BJ (cell line): ENCODE measurements around the gene SORCS2. TPM values are rescaled to one million over a fixed set of nuclear protein-coding genes. Genes with fewer than 3 reads are reported as not detected.

Source experiments
- CTCF ChIA-PET: fragments of 350-600 bp; formaldehyde crosslinking; extraction: SDS; loops from one replicate; lab custom pipeline; 2021; ENCODE audit warnings: antibody characterized with exemption, inconsistent platforms; lab: Yijun Ruan, JAX
- POLR2A ChIA-PET: fragments of 300-600 bp; sonication (Branson Sonifier 250); formaldehyde crosslinking; extraction: SDS; loops from one replicate; lab custom pipeline; 2021; ENCODE audit warnings: antibody characterized with exemption; lab: Charles Lee
- DNase-seq: peaks from one replicate; pipeline ENCODE4 v3.0.0-alpha.2; 2011; ENCODE audit warnings: low read depth
- H3K27me3 ChIP-seq: 2 replicates; pipeline ENCODE4 v1.6.0; 2011; ENCODE audit warnings: low read length; ENCODE audit not compliant: control insufficient read depth, insufficient read depth
- H3K36me3 ChIP-seq: 2 replicates; pipeline ENCODE4 v1.5.1; 2011; ENCODE audit warnings: low read length; ENCODE audit not compliant: control insufficient read depth, insufficient read depth
- H3K4me3 ChIP-seq: 2 replicates; pipeline ENCODE4 v1.5.1; 2011; ENCODE audit warnings: low read depth, mild to moderate bottlenecking, control low read depth, low read length
- polyA plus RNA-seq: library from polyadenylated mRNA; depleted of rRNA; stranded (reverse); fragments of >200 nt; gene quantifications from 2 replicates; pipeline ENCODE4 v1.2.3, GENCODE V29; 2011
- TF ChIP-seq, protein P1 (sequence below): IDR thresholded peaks from 2 replicates; pipeline ENCODE4 v1.5.1; 2011; ENCODE audit warnings: low read depth, mild to moderate bottlenecking, control low read depth, inconsistent platforms, low read length, moderate library complexity; ENCODE audit not compliant: insufficient read depth

Gene SORCS2
- polyA plus RNA-seq, 1 experiment: 0.63 TPM

DNA sequence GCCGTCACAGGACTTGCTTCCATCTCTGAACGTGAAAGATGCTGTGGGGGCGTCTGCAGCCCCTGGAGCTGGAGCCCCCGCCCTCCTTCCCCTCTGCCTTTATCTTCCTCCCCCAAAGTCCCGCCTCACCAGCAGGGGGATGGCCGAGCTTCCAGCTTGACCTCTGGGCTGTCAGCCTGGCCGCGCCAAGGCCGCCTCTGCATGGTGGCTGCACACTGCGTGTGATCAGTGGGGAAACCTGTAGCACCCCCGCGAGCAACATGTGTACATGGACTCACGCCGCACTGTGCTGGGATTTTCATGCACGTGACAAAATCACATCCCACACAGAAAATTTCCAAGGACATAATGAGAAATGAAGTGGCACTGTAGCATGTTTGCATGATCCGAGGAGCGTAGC is 268.9 kb downstream of the SORCS2 start:
- Histone ChIP-seq H3K36me3 (no peaks in the 10 kb centered on the region), H3K27me3 (no peaks in the 10 kb centered on the region), H3K4me3 (no peak overlapping the region)
- POLR2A ChIA-PET: no interaction called here
- no peak for DNase-seq
- TF ChIP-seq, protein P1, sequence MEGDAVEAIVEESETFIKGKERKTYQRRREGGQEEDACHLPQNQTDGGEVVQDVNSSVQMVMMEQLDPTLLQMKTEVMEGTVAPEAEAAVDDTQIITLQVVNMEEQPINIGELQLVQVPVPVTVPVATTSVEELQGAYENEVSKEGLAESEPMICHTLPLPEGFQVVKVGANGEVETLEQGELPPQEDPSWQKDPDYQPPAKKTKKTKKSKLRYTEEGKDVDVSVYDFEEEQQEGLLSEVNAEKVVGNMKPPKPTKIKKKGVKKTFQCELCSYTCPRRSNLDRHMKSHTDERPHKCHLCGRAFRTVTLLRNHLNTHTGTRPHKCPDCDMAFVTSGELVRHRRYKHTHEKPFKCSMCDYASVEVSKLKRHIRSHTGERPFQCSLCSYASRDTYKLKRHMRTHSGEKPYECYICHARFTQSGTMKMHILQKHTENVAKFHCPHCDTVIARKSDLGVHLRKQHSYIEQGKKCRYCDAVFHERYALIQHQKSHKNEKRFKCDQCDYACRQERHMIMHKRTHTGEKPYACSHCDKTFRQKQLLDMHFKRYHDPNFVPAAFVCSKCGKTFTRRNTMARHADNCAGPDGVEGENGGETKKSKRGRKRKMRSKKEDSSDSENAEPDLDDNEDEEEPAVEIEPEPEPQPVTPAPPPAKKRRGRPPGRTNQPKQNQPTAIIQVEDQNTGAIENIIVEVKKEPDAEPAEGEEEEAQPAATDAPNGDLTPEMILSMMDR: no peak
- CTCF ChIA-PET: interaction anchor here (1.1 to 2.0 kb wide), 3 partner anchors 11 to 259 kb away, joined by 3 to 9 read pairs (median 6); no protein-coding TSS in a partner anchor

DNA sequence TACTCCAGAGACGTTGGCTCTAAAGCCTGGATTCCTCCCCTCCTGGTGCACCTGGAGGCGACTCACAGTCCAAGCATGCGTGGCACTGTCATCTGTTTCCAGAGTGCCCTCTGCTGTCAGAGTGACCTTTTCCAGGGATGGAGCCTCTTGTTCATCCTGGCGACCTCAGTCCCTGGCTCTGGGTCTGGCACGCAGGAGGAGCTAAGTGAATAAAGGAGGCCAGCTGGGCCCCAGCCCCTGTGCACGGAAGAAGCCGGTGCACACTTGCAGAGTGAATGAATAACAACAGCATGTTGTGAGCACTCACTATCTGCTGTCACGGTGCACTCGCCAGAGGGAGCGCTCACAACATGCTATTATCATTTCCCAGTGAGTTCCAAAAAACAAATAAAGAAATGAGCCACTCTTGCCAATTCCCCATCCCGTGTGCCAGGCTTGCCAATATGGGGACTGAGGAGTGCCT is 270.2 kb downstream of the SORCS2 start:
- no peaks in the 10 kb centered on the region for H3K36me3 ChIP-seq
- CTCF ChIA-PET: interaction anchor here (0.9 to 1.1 kb wide), 2 partner anchors 257 to 260 kb away, joined by 3 to 9 read pairs; no protein-coding TSS in a partner anchor
- no peak overlapping the region for H3K4me3 ChIP-seq
- no peaks in the 10 kb centered on the region for H3K27me3 ChIP-seq
- no peak for DNase-seq
- POLR2A ChIA-PET: no interaction called here
- TF ChIP-seq, protein P1: peak; percentile 40; the same call in 1 of the 2 replicates

DNA sequence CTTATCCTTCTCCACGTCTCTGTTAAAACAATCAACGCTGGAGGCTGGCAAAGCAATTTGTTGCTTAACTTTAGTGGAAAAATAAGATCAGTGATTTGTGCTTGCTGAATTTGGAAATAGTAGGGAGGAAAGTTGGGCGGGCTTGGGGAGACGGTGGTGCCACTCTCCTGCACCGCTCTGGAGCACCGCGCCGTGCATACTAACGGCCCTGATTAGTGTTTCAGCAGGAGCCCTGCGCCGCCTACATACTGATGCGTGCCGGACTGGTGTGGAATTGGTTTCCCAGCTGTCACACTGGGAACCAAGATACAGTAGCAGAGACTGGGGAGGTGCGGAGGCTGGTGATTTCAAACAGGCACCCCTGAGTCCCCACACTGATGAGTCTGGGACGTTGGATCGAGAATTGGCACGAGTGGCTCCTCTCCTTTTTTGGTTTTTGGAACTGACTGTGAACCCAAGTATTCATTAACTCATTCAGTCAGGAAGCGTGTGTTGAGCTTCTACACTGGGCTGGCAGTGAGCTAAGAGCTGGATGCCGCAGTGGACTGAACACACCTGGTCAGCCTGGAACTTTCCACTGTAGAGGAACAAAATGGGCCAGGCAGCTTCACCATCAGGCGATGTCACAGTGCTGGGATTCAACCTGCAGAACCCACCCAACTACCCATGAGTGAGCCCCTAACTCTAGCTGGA is 271.4 kb downstream of the SORCS2 start:
- CTCF ChIA-PET: interaction anchor here (1.1 kb wide), 1 partner anchor 10 kb away, joined by 3 read pairs; no protein-coding TSS in a partner anchor
- no peaks in the 10 kb centered on the region for H3K27me3 ChIP-seq
- TF ChIP-seq, protein P1: no peak
- no peaks in the 10 kb centered on the region for H3K36me3 ChIP-seq
- POLR2A ChIA-PET: no interaction called here
- no peak overlapping the region for H3K4me3 ChIP-seq
- DNase-seq: no peak

DNA sequence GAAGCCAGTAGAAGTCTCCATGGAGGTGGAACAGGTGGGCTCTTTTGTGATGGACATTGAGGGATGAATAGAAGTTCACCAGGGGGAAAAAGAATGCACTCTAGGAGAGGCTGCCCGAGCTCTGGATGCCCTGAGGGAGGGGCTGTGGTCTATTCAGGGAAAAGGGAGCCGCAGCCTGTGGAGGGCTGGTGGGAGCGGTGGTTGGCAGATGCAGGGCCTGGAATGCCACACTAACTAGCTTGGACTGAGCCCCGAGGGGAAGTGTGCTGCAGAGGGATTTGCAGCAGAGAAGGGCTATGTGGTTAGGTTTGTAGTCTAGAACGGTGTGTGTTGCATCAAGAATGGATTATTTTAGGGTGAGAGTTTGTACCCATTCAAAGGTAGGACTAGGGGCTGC is 271.9 kb downstream of the SORCS2 start:
- DNase-seq: no peak
- H3K36me3 ChIP-seq: no peaks in the 10 kb centered on the region
- H3K27me3 ChIP-seq: no peaks in the 10 kb centered on the region
- ChIA-PET CTCF (interaction anchor here (1.1 kb wide), 1 partner anchor 10 kb away, joined by 3 read pairs; no protein-coding TSS in a partner anchor), POLR2A (no interaction called here)
- TF ChIP-seq, protein P1: no peak
- H3K4me3 ChIP-seq: no peak overlapping the region

DNA sequence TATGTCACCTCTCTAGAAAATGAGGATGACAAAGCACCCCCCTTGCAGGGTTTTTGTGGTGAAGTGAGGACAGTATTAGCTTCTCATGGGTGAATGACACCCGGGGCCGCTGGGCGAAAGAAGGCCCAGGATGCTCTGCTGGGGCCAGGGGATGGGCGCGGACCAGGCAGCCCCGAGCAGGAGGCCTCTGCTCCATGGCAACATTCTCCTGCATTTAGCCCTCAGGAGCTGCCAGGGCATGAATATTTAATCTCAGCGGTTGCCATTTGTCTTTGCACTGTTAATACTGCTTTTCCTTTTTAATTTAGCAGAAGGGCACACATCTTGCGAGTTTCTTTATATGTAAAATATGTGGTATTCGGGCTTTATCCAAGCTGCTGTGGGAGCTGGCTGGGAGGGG is 272.7 kb downstream of the SORCS2 start:
- CTCF ChIA-PET: no interaction called here
- Histone ChIP-seq H3K27me3 (no peaks in the 10 kb centered on the region), H3K4me3 (no peak overlapping the region), H3K36me3 (no peaks in the 10 kb centered on the region)
- no peak for DNase-seq
- TF ChIP-seq, protein P1: no peak
- POLR2A ChIA-PET: no interaction called here
